ENCODE results near the gene CYYR1.

Gene CYYR1

GRCh38 chr21:26557106-26557505 is 16.0 kb downstream of the CYYR1 start:
- Histone ChIP-seq H2BK15ac (ENCODE audit: low read length) (no peak overlapping the region), H4K91ac (ENCODE audit: low read depth, low read length, poor library complexity) (no peak overlapping the region), H2AFZ (ENCODE audit: low read length) (no peak overlapping the region), H3K23ac (ENCODE audit: low read depth, low read length, poor library complexity) (no peak overlapping the region), H2AK5ac (ENCODE audit: low read depth, low read length) (no peak overlapping the region), H3K9ac (ENCODE audit: low read depth, low read length, poor library complexity) (no peak overlapping the region), H3K4me2 (ENCODE audit: insufficient read depth, low read length, poor library complexity, severe bottlenecking) (no peak overlapping the region), H3K4me1 (ENCODE audit: control insufficient read depth in 2 of 2, insufficient read depth in 1 of 2, low read depth in 1 of 2, low read length in 2 of 2) (no peaks in the 10 kb centered on the region), H2BK120ac (ENCODE audit: low read depth, low read length) (no peak overlapping the region), H3K4ac (ENCODE audit: low read length) (no peak overlapping the region), H3K18ac (ENCODE audit: low read length) (no peak overlapping the region), H3K4me3 (ENCODE audit: low read length in 2 of 2) (no peak overlapping the region), H3K36me3 (replicated peaks in 1 of 2; ENCODE audit: control insufficient read depth in 2 of 2, insufficient read depth in 2 of 2, low read length in 2 of 2) (peaks cover 0 to 47% of the 10 kb centered on the region in 2 donors), H2BK5ac (ENCODE audit: low read length) (no peak overlapping the region), H4K8ac (ENCODE audit: low read depth, low read length) (no peak overlapping the region), H3K79me1 (ENCODE audit: low read depth, low read length) (no peaks in the 10 kb centered on the region), H3K14ac (ENCODE audit: low read length) (no peak overlapping the region), H3K9me3 (replicated peaks in 1 of 2; ENCODE audit: control insufficient read depth in 2 of 2, insufficient read depth in 1 of 2, low read depth in 1 of 2, low read length in 2 of 2) (no peaks in the 10 kb centered on the region), H3K27me3 (ENCODE audit: control insufficient read depth in 3 of 3, insufficient read depth in 3 of 3, low read depth in 1 of 3, low read length in 3 of 3) (no peaks in the 10 kb centered on the region), H2BK12ac (ENCODE audit: low read length) (no peak overlapping the region), H3K27ac (replicated peaks; ENCODE audit: low read length) (no peak overlapping the region)
- no peak for DNase-seq (ENCODE audit: low spot score)
- WGBS, 2 donors (ENCODE audit: extremely low coverage in 2 of 2, insufficient read length in 2 of 2, insufficient replicate concordance in 1 of 2), result no CpG with 5 or more reads among the region's 4 CpGs

- H3K4ac ChIP-seq (ENCODE audit: low read length), result no peak overlapping the region
- H3K4me1 ChIP-seq (ENCODE audit: control insufficient read depth in 2 of 2, insufficient read depth in 1 of 2, low read depth in 1 of 2, low read length in 2 of 2), result no peaks in the 10 kb centered on the region
- no peaks in the 10 kb centered on the region for H3K27me3 ChIP-seq (ENCODE audit: control insufficient read depth in 3 of 3, insufficient read depth in 3 of 3, low read depth in 1 of 3, low read length in 3 of 3)
- H3K9me3 ChIP-seq (replicated peaks in 1 of 2; ENCODE audit: control insufficient read depth in 2 of 2, insufficient read depth in 1 of 2, low read depth in 1 of 2, low read length in 2 of 2), result no peaks in the 10 kb centered on the region
- H4K8ac ChIP-seq (ENCODE audit: low read depth, low read length), result no peak overlapping the region
- H3K36me3 ChIP-seq (replicated peaks in 1 of 2; ENCODE audit: control insufficient read depth in 2 of 2, insufficient read depth in 2 of 2, low read length in 2 of 2), result peaks cover 0 to 33% of the 10 kb centered on the region in 2 donors
- H2BK120ac ChIP-seq (ENCODE audit: low read depth, low read length), result no peak overlapping the region
- H3K14ac ChIP-seq (ENCODE audit: low read length), result no peak overlapping the region
- no peak overlapping the region for H2BK15ac ChIP-seq (ENCODE audit: low read length)
- H2BK5ac ChIP-seq (ENCODE audit: low read length), result no peak overlapping the region
- WGBS, 2 donors (ENCODE audit: extremely low coverage in 2 of 2, insufficient read length in 2 of 2, insufficient replicate concordance in 1 of 2), result no CpG with 5 or more reads among the region's 1 CpG
- H2AK5ac ChIP-seq (ENCODE audit: low read depth, low read length), result no peak overlapping the region
- no peak overlapping the region for H3K27ac ChIP-seq (replicated peaks; ENCODE audit: low read length)
- no peak overlapping the region for H3K18ac ChIP-seq (ENCODE audit: low read length)
- no peak overlapping the region for H3K4me2 ChIP-seq (ENCODE audit: insufficient read depth, low read length, poor library complexity, severe bottlenecking)
- H3K4me3 ChIP-seq (ENCODE audit: low read length in 2 of 2), result no peak overlapping the region
- no peak overlapping the region for H3K9ac ChIP-seq (ENCODE audit: low read depth, low read length, poor library complexity)
- H3K23ac ChIP-seq (ENCODE audit: low read depth, low read length, poor library complexity), result no peak overlapping the region
- no peak overlapping the region for H2BK12ac ChIP-seq (ENCODE audit: low read length)
- no peaks in the 10 kb centered on the region for H3K79me1 ChIP-seq (ENCODE audit: low read depth, low read length)
- no peak for DNase-seq (ENCODE audit: low spot score)
- H2AFZ ChIP-seq (ENCODE audit: low read length), result no peak overlapping the region
- H4K91ac ChIP-seq (ENCODE audit: low read depth, low read length, poor library complexity), result no peak overlapping the region
These were observed 17.4 kb downstream of the CYYR1 start for GRCh38 chr21:26555540-26556146.

DNA sequence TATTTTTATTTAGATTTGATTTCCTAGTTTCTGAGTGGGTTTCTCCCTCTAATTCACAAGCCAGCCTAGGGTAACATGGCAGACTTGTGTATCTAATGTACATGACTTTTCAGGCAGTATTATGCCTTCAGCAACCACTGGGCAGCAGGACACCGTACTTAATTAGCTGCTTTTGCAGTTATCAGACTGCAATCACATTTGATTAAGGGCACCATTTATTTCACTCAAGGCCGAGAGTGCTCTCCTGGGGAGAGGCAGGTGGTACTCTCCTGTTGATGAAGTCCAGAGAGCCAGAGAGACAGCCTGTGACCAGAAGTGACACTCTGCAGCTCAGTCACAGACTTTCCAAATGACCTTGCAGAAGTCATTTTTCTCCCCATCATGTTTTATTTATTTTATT is 18.7 kb downstream of the CYYR1 start:
- no peak for DNase-seq (ENCODE audit: low spot score)
- no peak overlapping the region for H2AK5ac ChIP-seq (ENCODE audit: low read depth, low read length)
- H3K79me1 ChIP-seq (ENCODE audit: low read depth, low read length), result no peaks in the 10 kb centered on the region
- H3K4me3 ChIP-seq (ENCODE audit: low read length in 2 of 2), result no peak overlapping the region
- no peaks in the 10 kb centered on the region for H3K9me3 ChIP-seq (replicated peaks in 1 of 2; ENCODE audit: control insufficient read depth in 2 of 2, insufficient read depth in 1 of 2, low read depth in 1 of 2, low read length in 2 of 2)
- H4K8ac ChIP-seq (ENCODE audit: low read depth, low read length), result no peak overlapping the region
- H2BK15ac ChIP-seq (ENCODE audit: low read length), result no peak overlapping the region
- H3K27ac ChIP-seq (replicated peaks; ENCODE audit: low read length), result no peak overlapping the region
- no peak overlapping the region for H2BK120ac ChIP-seq (ENCODE audit: low read depth, low read length)
- WGBS, 2 donors (ENCODE audit: extremely low coverage in 2 of 2, insufficient read length in 2 of 2, insufficient replicate concordance in 1 of 2), result no CpG with 5 or more reads among the region's 2 CpGs
- H3K9ac ChIP-seq (ENCODE audit: low read depth, low read length, poor library complexity), result no peak overlapping the region
- no peak overlapping the region for H3K14ac ChIP-seq (ENCODE audit: low read length)
- no peak overlapping the region for H2BK5ac ChIP-seq (ENCODE audit: low read length)
- H3K4me1 ChIP-seq (ENCODE audit: control insufficient read depth in 2 of 2, insufficient read depth in 1 of 2, low read depth in 1 of 2, low read length in 2 of 2), result no peaks in the 10 kb centered on the region
- no peak overlapping the region for H3K23ac ChIP-seq (ENCODE audit: low read depth, low read length, poor library complexity)
- H3K36me3 ChIP-seq (replicated peaks in 1 of 2; ENCODE audit: control insufficient read depth in 2 of 2, insufficient read depth in 2 of 2, low read length in 2 of 2), result peaks cover 0 to 24% of the 10 kb centered on the region in 2 donors
- H2BK12ac ChIP-seq (ENCODE audit: low read length), result no peak overlapping the region
- H3K4ac ChIP-seq (ENCODE audit: low read length), result no peak overlapping the region
- H4K91ac ChIP-seq (ENCODE audit: low read depth, low read length, poor library complexity), result no peak overlapping the region
- H3K4me2 ChIP-seq (ENCODE audit: insufficient read depth, low read length, poor library complexity, severe bottlenecking), result no peak overlapping the region
- no peaks in the 10 kb centered on the region for H3K27me3 ChIP-seq (ENCODE audit: control insufficient read depth in 3 of 3, insufficient read depth in 3 of 3, low read depth in 1 of 3, low read length in 3 of 3)
- H2AFZ ChIP-seq (ENCODE audit: low read length), result no peak overlapping the region
- H3K18ac ChIP-seq (ENCODE audit: low read length), result no peak overlapping the region

- no peaks in the 10 kb centered on the region for H3K27me3 ChIP-seq (ENCODE audit: control insufficient read depth in 3 of 3, insufficient read depth in 3 of 3, low read depth in 1 of 3, low read length in 3 of 3)
- no CpG with 5 or more reads among the region's 2 CpGs for whole genome bisulfite sequencing, 2 donors (ENCODE audit: extremely low coverage in 2 of 2, insufficient read length in 2 of 2, insufficient replicate concordance in 1 of 2)
- DNase-seq (ENCODE audit: low spot score), result no peak
- no peak overlapping the region for H3K4me3 ChIP-seq (ENCODE audit: low read length in 2 of 2)
- peaks cover 0 to 22% of the 10 kb centered on the region in 2 donors for H3K36me3 ChIP-seq (replicated peaks in 1 of 2; ENCODE audit: control insufficient read depth in 2 of 2, insufficient read depth in 2 of 2, low read length in 2 of 2)
- no peak overlapping the region for H3K18ac ChIP-seq (ENCODE audit: low read length)
- no peak overlapping the region for H2BK5ac ChIP-seq (ENCODE audit: low read length)
- no peak overlapping the region for H2BK120ac ChIP-seq (ENCODE audit: low read depth, low read length)
- H3K79me1 ChIP-seq (ENCODE audit: low read depth, low read length), result no peaks in the 10 kb centered on the region
- H3K9me3 ChIP-seq (replicated peaks in 1 of 2; ENCODE audit: control insufficient read depth in 2 of 2, insufficient read depth in 1 of 2, low read depth in 1 of 2, low read length in 2 of 2), result no peaks in the 10 kb centered on the region
- no peak overlapping the region for H2BK15ac ChIP-seq (ENCODE audit: low read length)
- H3K4me1 ChIP-seq (ENCODE audit: control insufficient read depth in 2 of 2, insufficient read depth in 1 of 2, low read depth in 1 of 2, low read length in 2 of 2), result no peaks in the 10 kb centered on the region
- H2BK12ac ChIP-seq (ENCODE audit: low read length), result no peak overlapping the region
- H3K14ac ChIP-seq (ENCODE audit: low read length), result no peak overlapping the region
- no peak overlapping the region for H4K8ac ChIP-seq (ENCODE audit: low read depth, low read length)
- H2AK5ac ChIP-seq (ENCODE audit: low read depth, low read length), result no peak overlapping the region
- no peak overlapping the region for H3K9ac ChIP-seq (ENCODE audit: low read depth, low read length, poor library complexity)
- no peak overlapping the region for H3K4ac ChIP-seq (ENCODE audit: low read length)
- H3K27ac ChIP-seq (replicated peaks; ENCODE audit: low read length), result no peak overlapping the region
- H4K91ac ChIP-seq (ENCODE audit: low read depth, low read length, poor library complexity), result no peak overlapping the region
- H2AFZ ChIP-seq (ENCODE audit: low read length), result no peak overlapping the region
- H3K4me2 ChIP-seq (ENCODE audit: insufficient read depth, low read length, poor library complexity, severe bottlenecking), result no peak overlapping the region
- H3K23ac ChIP-seq (ENCODE audit: low read depth, low read length, poor library complexity), result no peak overlapping the region
These were observed 19.2 kb downstream of the CYYR1 start for GRCh38 chr21:26553898-26554297.

All from neuronal stem cell (in vitro differentiated cells).